ENCODE data around the gene IER5. TPM values are rescaled to one million over a fixed set of nuclear protein-coding genes. Genes with fewer than 3 reads are reported as not detected.

The IER5 gene
- total RNA-seq, 1 donor from 2014 or later = 44.3 TPM

- H3K27me3 Mint-ChIP-seq (ENCODE audit: low read depth) = no peaks in the 10 kb centered on the region
- DNase-seq (ENCODE audit: low spot score) = no peak
- intact Hi-C loops (cut with micrococcal nuclease) = no loop called here
- H3K4me3 Mint-ChIP-seq (ENCODE audit: low read depth) = no peak overlapping the region
- no peaks in the 10 kb centered on the region for H3K9me3 Mint-ChIP-seq
- H3K36me3 Mint-ChIP-seq (ENCODE audit: low read depth) = no peaks in the 10 kb centered on the region
- peaks cover 48% of the 10 kb centered on the region for H3K4me1 Mint-ChIP-seq (ENCODE audit: low read depth)
- H3K27ac Mint-ChIP-seq = no peak overlapping the region
These were observed 38.5 kb downstream of the IER5 start for GRCh38 chr1:181126871-181127587.

- intact Hi-C loops (cut with micrococcal nuclease) = no loop called here
- Mint-ChIP-seq H3K9me3 (no peaks in the 10 kb centered on the region), H3K27me3 (ENCODE audit: low read depth) (no peaks in the 10 kb centered on the region), H3K4me1 (ENCODE audit: low read depth) (peaks cover 51% of the 10 kb centered on the region), H3K36me3 (ENCODE audit: low read depth) (no peaks in the 10 kb centered on the region), H3K27ac (no peak overlapping the region), H3K4me3 (ENCODE audit: low read depth) (no peak overlapping the region)
- DNase-seq (ENCODE audit: low spot score) = no peak
These were observed 39.5 kb downstream of the IER5 start for GRCh38 chr1:181127898-181128453.

- Mint-ChIP-seq H3K4me1 (ENCODE audit: low read depth) (peaks cover 53% of the 10 kb centered on the region), H3K4me3 (ENCODE audit: low read depth) (peak overlapping the region; percentile 52), H3K27me3 (ENCODE audit: low read depth) (no peaks in the 10 kb centered on the region), H3K36me3 (ENCODE audit: low read depth) (no peaks in the 10 kb centered on the region), H3K9me3 (no peaks in the 10 kb centered on the region), H3K27ac (peak overlapping the region; percentile 59)
- intact Hi-C loops (cut with micrococcal nuclease) = no loop called here
- no peak for DNase-seq (ENCODE audit: low spot score)
These were observed 40.3 kb downstream of the IER5 start for GRCh38 chr1:181128592-181129497.

- Mint-ChIP-seq H3K27ac (no peak overlapping the region), H3K4me1 (ENCODE audit: low read depth) (peaks cover 54% of the 10 kb centered on the region), H3K9me3 (no peaks in the 10 kb centered on the region), H3K4me3 (ENCODE audit: low read depth) (no peak overlapping the region), H3K36me3 (ENCODE audit: low read depth) (no peaks in the 10 kb centered on the region), H3K27me3 (ENCODE audit: low read depth) (no peaks in the 10 kb centered on the region)
- no peak for DNase-seq (ENCODE audit: low spot score)
- intact Hi-C loops (cut with micrococcal nuclease) = no loop called here
These were observed 41.5 kb downstream of the IER5 start for GRCh38 chr1:181129771-181130606.

- Mint-ChIP-seq H3K4me3 (ENCODE audit: low read depth) (no peak overlapping the region), H3K4me1 (ENCODE audit: low read depth) (peaks cover 67% of the 10 kb centered on the region), H3K36me3 (ENCODE audit: low read depth) (no peaks in the 10 kb centered on the region), H3K9me3 (no peaks in the 10 kb centered on the region), H3K27me3 (ENCODE audit: low read depth) (no peaks in the 10 kb centered on the region), H3K27ac (no peak overlapping the region)
- intact Hi-C loops (cut with micrococcal nuclease) = no loop called here
- no peak for DNase-seq (ENCODE audit: low spot score)
These were observed 42.9 kb downstream of the IER5 start for GRCh38 chr1:181131255-181131941.

GRCh38 chr1:181133441-181133951, 45.0 kb downstream of the IER5 start:
- H3K27ac Mint-ChIP-seq = no peak overlapping the region
- H3K4me3 Mint-ChIP-seq (ENCODE audit: low read depth) = no peak overlapping the region

GRCh38 chr1:181133969-181134418, 45.5 kb downstream of the IER5 start:
- Mint-ChIP-seq H3K27me3 (ENCODE audit: low read depth) (no peaks in the 10 kb centered on the region), H3K4me1 (ENCODE audit: low read depth) (peaks cover 68% of the 10 kb centered on the region), H3K27ac (no peak overlapping the region), H3K4me3 (ENCODE audit: low read depth) (no peak overlapping the region), H3K9me3 (no peaks in the 10 kb centered on the region), H3K36me3 (ENCODE audit: low read depth) (no peaks in the 10 kb centered on the region)
- no peak for DNase-seq (ENCODE audit: low spot score)
- intact Hi-C loops (cut with micrococcal nuclease) = loop anchor here (1.0 kb wide), 1 partner anchor 35 kb away; no protein-coding TSS in a partner anchor

More at GRCh38 chr1:181133441-181133951, 45.0 kb downstream of the IER5 start:
- Mint-ChIP-seq H3K27me3 (ENCODE audit: low read depth) (no peaks in the 10 kb centered on the region), H3K9me3 (no peaks in the 10 kb centered on the region), H3K36me3 (ENCODE audit: low read depth) (no peaks in the 10 kb centered on the region), H3K4me1 (ENCODE audit: low read depth) (peaks cover 68% of the 10 kb centered on the region)
- DNase-seq (ENCODE audit: low spot score) = no peak
- intact Hi-C loops (cut with micrococcal nuclease) = no loop called here

GRCh38 chr1:181134543-181135436, 46.3 kb downstream of the IER5 start:
- peaks cover 69% of the 10 kb centered on the region for H3K4me1 Mint-ChIP-seq (ENCODE audit: low read depth)
- no peak for DNase-seq (ENCODE audit: low spot score)
- peak overlapping the region; percentile 57 for H3K4me3 Mint-ChIP-seq (ENCODE audit: low read depth)
- intact Hi-C loops (cut with micrococcal nuclease) = loop anchor here (1.0 kb wide), 1 partner anchor 35 kb away; no protein-coding TSS in a partner anchor
- H3K9me3 Mint-ChIP-seq = no peaks in the 10 kb centered on the region
- no peaks in the 10 kb centered on the region for H3K36me3 Mint-ChIP-seq (ENCODE audit: low read depth)
- H3K27ac Mint-ChIP-seq = peak overlapping the region; percentile 93
- no peaks in the 10 kb centered on the region for H3K27me3 Mint-ChIP-seq (ENCODE audit: low read depth)

- peaks cover 69% of the 10 kb centered on the region for H3K4me1 Mint-ChIP-seq (ENCODE audit: low read depth)
These were observed 46.9 kb downstream of the IER5 start for GRCh38 chr1:181135437-181135731.

GRCh38 chr1:181135815-181136737, 47.6 kb downstream of the IER5 start:
- Mint-ChIP-seq H3K27ac (peak overlapping the region; percentile 93), H3K9me3 (no peaks in the 10 kb centered on the region), H3K36me3 (ENCODE audit: low read depth) (no peaks in the 10 kb centered on the region), H3K27me3 (ENCODE audit: low read depth) (no peaks in the 10 kb centered on the region), H3K4me3 (ENCODE audit: low read depth) (no peak overlapping the region), H3K4me1 (ENCODE audit: low read depth) (peaks cover 71% of the 10 kb centered on the region)
- DNase-seq (ENCODE audit: low spot score) = no peak
- intact Hi-C loops (cut with micrococcal nuclease) = no loop called here

More at GRCh38 chr1:181135437-181135731, 46.9 kb downstream of the IER5 start:
- Mint-ChIP-seq H3K27me3 (ENCODE audit: low read depth) (no peaks in the 10 kb centered on the region), H3K27ac (peak overlapping the region; percentile 93), H3K9me3 (no peaks in the 10 kb centered on the region), H3K36me3 (ENCODE audit: low read depth) (no peaks in the 10 kb centered on the region), H3K4me3 (ENCODE audit: low read depth) (no peak overlapping the region)
- no peak for DNase-seq (ENCODE audit: low spot score)
- intact Hi-C loops (cut with micrococcal nuclease) = no loop called here
